22Rv1 (cell line): ENCODE results near the gene CAMSAP2.

ENCODE experiments used
- H3K27ac ChIP-seq: fragments of 450-650 bp; 2 replicates; pipeline ENCODE4 v1.5.1; 2017
- ZFX ChIP-seq: fragments of 450-650 bp; IDR thresholded peaks from 2 replicates; pipeline ENCODE4 v1.6.1; 2017; ENCODE audit warnings: antibody characterized with exemption, borderline replicate concordance
- TF ChIP-seq, protein P1 (sequence below): fragments of 450-650 bp; IDR thresholded peaks from 2 replicates; pipeline ENCODE4 v1.5.1; 2017; ENCODE audit warnings: mild to moderate bottlenecking

The CAMSAP2 gene

DNA sequence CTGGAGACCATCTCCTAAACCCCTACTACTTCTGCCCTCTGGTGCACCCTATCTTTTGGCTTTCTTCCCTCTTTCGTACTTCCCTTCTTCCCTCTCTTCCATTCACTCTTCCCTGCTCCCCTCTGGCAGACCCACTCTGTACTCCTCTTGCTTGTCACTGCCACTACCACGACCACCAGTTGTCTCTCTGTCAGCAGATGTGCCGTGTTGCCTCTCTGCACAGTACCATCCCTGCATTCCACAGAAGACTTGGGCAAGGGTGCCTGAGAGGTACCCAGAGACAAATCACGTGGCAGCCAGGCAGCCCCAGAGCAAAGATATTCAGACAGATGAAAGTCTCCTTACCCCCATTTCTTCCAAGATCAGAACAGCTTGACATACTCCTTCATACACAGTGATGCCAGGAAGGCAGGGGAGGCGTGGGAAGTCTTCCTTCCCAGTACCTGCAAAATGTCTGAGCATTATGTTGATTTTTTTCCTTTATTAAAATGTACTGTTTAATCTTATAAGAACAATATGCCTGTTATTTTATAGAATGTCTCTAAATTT lies 15.0 kb downstream of the CAMSAP2 start:
- no peak for TF ChIP-seq ZFX
- TF ChIP-seq, protein P1, sequence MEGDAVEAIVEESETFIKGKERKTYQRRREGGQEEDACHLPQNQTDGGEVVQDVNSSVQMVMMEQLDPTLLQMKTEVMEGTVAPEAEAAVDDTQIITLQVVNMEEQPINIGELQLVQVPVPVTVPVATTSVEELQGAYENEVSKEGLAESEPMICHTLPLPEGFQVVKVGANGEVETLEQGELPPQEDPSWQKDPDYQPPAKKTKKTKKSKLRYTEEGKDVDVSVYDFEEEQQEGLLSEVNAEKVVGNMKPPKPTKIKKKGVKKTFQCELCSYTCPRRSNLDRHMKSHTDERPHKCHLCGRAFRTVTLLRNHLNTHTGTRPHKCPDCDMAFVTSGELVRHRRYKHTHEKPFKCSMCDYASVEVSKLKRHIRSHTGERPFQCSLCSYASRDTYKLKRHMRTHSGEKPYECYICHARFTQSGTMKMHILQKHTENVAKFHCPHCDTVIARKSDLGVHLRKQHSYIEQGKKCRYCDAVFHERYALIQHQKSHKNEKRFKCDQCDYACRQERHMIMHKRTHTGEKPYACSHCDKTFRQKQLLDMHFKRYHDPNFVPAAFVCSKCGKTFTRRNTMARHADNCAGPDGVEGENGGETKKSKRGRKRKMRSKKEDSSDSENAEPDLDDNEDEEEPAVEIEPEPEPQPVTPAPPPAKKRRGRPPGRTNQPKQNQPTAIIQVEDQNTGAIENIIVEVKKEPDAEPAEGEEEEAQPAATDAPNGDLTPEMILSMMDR = no peak
- H3K27ac ChIP-seq = no peak overlapping the region

DNA sequence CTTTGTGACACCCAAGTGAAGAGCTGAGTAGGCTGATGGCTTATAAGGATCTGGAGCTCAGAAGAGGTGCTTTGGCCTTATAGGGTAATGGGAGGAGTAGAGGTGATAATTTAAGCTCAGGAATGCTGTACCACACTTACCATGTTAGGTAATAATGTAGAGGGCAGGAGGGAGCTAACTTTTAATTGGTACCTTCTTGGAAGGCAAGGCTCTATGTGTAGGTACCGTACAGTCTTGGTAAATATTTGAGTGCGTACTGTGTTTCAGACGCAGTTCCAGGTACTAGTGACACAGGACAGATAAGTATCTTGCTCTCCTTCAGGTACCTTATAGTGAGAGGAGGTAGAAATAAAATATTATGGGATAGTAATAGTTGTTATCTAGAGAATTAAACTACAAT lies 16.8 kb downstream of the CAMSAP2 start:
- TF ChIP-seq, protein P1 = no peak
- no peak for TF ChIP-seq ZFX
- H3K27ac ChIP-seq = peak overlapping the region; percentile 68

DNA sequence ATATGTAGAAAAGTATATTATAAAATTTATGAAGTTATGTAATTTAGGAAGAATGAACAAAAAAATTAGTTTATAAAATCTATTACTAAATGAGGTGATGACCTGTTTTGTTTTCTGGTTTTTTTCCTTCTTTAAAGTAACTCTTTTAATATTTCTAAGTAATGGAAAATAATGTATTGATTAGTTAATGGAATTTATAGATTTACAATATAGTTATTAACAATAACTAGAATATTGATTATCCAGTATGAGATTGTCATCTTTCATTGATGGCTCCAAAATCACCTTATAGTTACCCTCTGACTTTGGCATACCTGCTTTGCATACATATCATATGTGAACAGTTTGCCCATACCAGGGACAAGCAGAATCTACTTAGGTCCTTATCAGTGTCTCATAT lies 23.4 kb downstream of the CAMSAP2 start:
- TF ChIP-seq ZFX = no peak
- TF ChIP-seq, protein P1 = no peak
- no peak overlapping the region for H3K27ac ChIP-seq

DNA sequence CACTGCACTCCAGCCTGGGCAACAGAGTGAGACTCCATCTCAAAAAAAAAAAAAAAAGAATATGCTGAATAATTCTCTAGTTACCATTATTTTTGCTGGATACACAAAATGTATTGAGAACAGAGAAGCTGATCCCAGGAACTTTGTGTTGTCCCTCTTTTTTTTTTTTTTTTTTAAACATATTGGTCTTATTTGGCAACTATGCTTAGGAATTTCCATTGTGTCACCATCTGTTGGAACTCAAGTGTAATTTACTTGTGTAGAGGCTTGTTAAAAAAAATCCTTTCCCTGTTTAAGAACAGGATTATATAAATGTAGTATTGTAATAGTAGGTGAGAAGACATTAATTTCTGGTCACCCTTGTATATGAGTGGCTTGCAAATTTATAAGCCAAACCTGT lies 28.6 kb downstream of the CAMSAP2 start:
- H3K27ac ChIP-seq = no peak overlapping the region
- TF ChIP-seq, protein P1 = no peak
- no peak for TF ChIP-seq ZFX

DNA sequence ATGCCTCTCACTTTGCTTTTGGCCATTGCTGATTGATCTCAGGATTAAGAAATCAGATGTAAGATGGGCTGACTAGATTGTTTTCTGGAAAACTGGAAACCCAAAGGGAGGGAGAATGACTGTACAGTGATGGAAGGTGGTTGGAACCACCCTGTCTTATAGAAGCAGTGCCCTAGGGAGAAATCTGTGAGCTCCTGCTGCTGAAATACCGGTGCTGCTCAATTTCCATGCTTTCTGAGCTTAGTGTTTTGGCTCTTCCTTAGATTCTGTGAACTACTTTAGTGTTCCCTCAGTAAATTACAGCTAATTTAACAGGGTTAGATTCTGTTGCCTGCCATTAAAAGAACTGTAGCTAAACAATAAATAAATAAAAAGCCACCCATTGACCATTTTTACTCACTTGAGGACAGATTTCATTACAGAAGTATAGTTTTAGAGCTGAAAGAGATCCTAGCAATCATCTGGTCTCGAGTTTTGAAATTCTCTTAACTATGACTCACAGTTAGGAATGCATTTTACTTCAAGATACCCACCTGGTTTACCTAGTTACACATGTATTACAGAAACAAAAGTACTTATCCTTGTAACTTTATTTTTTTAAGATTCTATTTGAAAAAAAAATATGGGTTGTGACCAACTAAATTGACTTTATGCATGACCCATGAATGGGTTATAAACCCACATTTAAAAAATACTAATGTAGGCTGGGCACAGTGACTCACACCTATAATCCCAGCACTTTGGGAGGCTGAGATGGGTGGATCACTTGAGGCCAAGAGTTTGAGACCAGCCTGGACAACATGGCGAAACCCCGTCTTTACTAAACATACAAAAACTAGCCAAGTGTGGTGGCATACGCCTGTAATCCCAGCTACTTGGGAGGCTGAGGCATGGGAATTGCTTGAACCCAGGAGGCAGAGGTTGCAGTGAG lies 33.2 kb downstream of the CAMSAP2 start:
- H3K27ac ChIP-seq = no peak overlapping the region
- TF ChIP-seq, protein P1 = no peak
- TF ChIP-seq ZFX = no peak

DNA sequence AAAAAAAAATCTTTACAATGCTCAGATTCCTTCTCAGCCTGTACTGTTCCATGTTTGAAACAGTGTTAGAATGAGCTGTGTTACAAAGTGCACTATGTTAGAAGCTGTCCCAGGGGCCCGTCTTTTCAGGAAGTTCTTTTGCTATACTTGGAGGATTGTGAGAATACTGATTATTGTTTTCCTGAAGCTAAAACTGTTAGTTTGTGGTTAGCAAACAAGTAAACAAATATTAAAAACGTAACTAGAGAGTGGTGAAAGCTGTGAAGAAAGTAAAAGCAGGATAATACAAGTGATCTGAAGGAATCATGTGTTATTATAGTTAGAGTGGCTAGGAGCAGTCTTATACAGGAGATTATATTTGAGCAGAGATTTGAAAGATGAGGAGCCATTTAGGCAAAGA lies 35.6 kb downstream of the CAMSAP2 start:
- TF ChIP-seq ZFX = no peak
- TF ChIP-seq, protein P1 = no peak
- no peak overlapping the region for H3K27ac ChIP-seq

DNA sequence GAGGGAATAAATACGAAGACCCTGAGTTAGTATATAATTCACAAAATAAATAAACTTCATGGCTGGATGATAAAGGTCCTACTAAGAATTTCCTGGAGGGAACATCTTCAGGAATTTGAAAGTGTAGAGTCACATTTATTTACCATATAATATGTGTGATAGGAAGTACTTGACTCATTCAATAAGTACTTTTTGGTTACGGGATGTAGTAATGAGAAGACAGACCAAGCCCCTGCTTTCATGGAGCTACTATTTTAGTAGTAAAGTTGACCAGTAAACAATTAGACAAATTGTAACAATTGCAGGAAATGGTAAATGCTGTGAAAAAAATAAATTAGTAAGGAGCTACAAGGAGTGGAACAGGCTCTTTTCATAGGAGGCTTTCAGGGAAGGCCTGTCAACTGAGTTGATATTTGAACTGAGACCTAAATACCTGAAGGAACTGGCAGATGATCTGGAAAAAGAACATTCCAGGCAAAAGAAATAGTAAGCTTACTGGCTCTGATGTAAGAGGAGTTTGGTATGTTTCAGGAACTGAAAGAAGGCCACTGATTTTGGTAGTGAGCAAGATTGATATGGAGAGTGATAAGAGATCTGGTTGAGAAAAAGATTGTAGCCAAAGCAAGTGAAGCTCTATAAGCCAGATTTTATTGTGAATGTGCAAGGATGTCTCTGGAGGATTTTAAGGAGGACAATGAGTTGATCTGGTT lies 36.2 kb downstream of the CAMSAP2 start:
- H3K27ac ChIP-seq = no peak overlapping the region

More for the DNA sequence above, 36.2 kb downstream of the CAMSAP2 start:
- no peak for TF ChIP-seq ZFX
- TF ChIP-seq, protein P1 = no peak
